Esophagus muscularis mucosa (tissue), 3 donors: ENCODE results near the gene KCNJ10.

Experiments used
- CTCF ChIP-seq, 3 experiments: fragments of 200-600 bp in 2 of 3; fragments of 450-650 bp in 1 of 3; sonication (generic) in 2 of 3; IDR thresholded peaks; one replicate each; pipeline ENCODE4 v1.5.1; 2017 to 2019; ENCODE audit warnings: antibody characterized with exemption in 3 of 3, mild to moderate bottlenecking in 2 of 3, moderate library complexity in 1 of 3
- POLR2AphosphoS5 ChIP-seq, 2 donors: sonication (generic); formaldehyde crosslinking; IDR thresholded peaks; one replicate each; pipeline ENCODE4 v1.6.1; 2017; ENCODE audit warnings: antibody characterized with exemption in 2 of 2

DNA sequence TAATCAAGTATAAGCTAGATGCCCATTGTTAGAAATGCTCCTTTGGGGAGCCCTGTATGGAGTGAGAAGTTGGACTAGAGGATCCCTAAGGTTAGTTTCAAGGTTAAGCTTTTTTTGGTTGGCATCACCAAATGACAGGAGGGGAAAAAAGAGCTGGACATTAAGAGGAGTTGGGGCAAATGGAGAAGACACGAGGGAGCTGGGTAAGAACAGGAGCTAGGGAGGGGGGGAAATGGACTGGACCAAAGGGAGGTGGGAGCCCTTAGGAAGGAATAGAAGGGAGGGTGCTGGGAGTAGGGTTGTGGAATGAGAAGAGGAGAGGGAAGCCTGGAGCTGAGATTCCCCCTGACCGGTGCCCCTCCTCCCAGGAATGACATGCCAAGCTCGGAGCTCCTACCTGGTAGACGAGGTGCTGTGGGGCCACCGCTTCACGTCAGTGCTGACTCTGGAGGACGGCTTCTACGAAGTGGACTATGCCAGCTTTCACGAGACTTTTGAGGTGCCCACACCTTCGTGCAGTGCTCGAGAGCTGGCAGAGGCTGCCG is 17.2 kb upstream of the KCNJ10 start:
- TF ChIP-seq CTCF (IDR thresholded peaks at IDR 0.05) (no peak), POLR2AphosphoS5 (IDR thresholded peaks at IDR 0.05) (no peak)
